Hepatocyte (in vitro differentiated cells): ENCODE results near the gene KRTAP4-3.
"Not testable (repeated sequence)": the region's sequence is repeated elsewhere in the genome, so short reads cannot be mapped to it uniquely, and the experiment has no call there.

Source experiments
- CTCF ChIP-seq: fragments of 200-600 bp; sonication (generic); IDR thresholded peaks from 2 replicates; pipeline ENCODE4 v1.5.1; 2016; ENCODE audit warnings: antibody characterized with exemption, mild to moderate bottlenecking; ENCODE audit not compliant: poor library complexity
- EZH2 ChIP-seq: fragments of 200-600 bp; sonication (generic); IDR thresholded peaks from 2 replicates; pipeline ENCODE4 v1.6.1; 2016; ENCODE audit warnings: antibody characterized with exemption, mild to moderate bottlenecking, borderline replicate concordance
- EZH2phosphoT487 ChIP-seq: fragments of 200-600 bp; sonication (generic); IDR thresholded peaks from one replicate; pipeline ENCODE4 v1.6.1; 2018; ENCODE audit warnings: antibody characterized with exemption, mild to moderate bottlenecking, low read depth, moderate library complexity; ENCODE audit not compliant: unreplicated experiment, severe bottlenecking

GRCh38 chr17:41117846-41118386, 50.1 kb downstream of the KRTAP4-3 start, which contains the start of gene KRTAP4-11:
- TF ChIP-seq CTCF, EZH2, EZH2phosphoT487: not testable (repeated sequence)
